Immature natural killer cell (primary cell): Measurements from ENCODE around the gene FAM20A. TPM values are rescaled to one million over a fixed set of nuclear protein-coding genes. Genes with fewer than 3 reads are reported as not detected.

Source experiments
- DNase-seq, 3 donors: peaks; one replicate each; pipeline ENCODE4 v3.0.0; 2022; ENCODE audit warnings: mixed read lengths in 1 of 3
- H3K27ac Mint-ChIP-seq, 6 donors: one replicate each; pipeline ENCODE4 v1.8.0; 2020; ENCODE audit warnings: mixed read lengths in 6 of 6, mild to moderate bottlenecking in 5 of 6, inconsistent platforms in 4 of 6, moderate library complexity in 3 of 6
- H3K27me3 Mint-ChIP-seq, 3 donors: one replicate each; pipeline ENCODE4 v1.8.0; 2020 to 2021; ENCODE audit warnings: low read depth in 3 of 3, mild to moderate bottlenecking in 3 of 3, mixed read lengths in 3 of 3, moderate library complexity in 3 of 3, inconsistent platforms in 1 of 3
- H3K36me3 Mint-ChIP-seq, 3 donors: one replicate each; pipeline ENCODE4 v1.8.0; 2020; ENCODE audit warnings: mixed read lengths in 3 of 3, inconsistent platforms in 2 of 3, mild to moderate bottlenecking in 2 of 3
- H3K4me1 Mint-ChIP-seq, 2 donors: one replicate each; pipeline ENCODE4 v1.8.0; 2020; ENCODE audit warnings: inconsistent platforms in 2 of 2, mild to moderate bottlenecking in 2 of 2, mixed read lengths in 2 of 2, moderate library complexity in 1 of 2
- H3K4me3 Mint-ChIP-seq, 5 donors: one replicate each; pipeline ENCODE4 v1.8.0; 2020; ENCODE audit warnings: mild to moderate bottlenecking in 5 of 5, mixed read lengths in 5 of 5, inconsistent platforms in 3 of 5, moderate library complexity in 3 of 5
- H3K9me3 Mint-ChIP-seq, 6 donors: one replicate each; pipeline ENCODE4 v1.8.0; 2020; ENCODE audit warnings: mild to moderate bottlenecking in 6 of 6, mixed read lengths in 6 of 6, inconsistent platforms in 4 of 6, moderate library complexity in 3 of 6
- polyA plus RNA-seq, 3 donors: library from polyadenylated mRNA; unstranded; fragments of 300-500 nt; fragmentation: Illumina TruSeq; gene quantifications; one replicate each; pipeline ENCODE4 v1.2.3, GENCODE V29; 2021

Gene FAM20A
- polyA plus RNA-seq: not detected

- Mint-ChIP-seq H3K9me3 (peaks cover 0 to 2% (median 0%) of the 10 kb centered on the region in 6 donors), H3K4me3 (peak within 1 kb of the TSS; percentile 30 to 61 (median 36)), H3K27me3 (peaks cover 4 to 41% (median 17%) of the 10 kb centered on the region in 3 donors), H3K36me3 (peaks cover 0 to 3% (median 0%) of the 10 kb centered on the region in 3 donors), H3K4me1 (peaks cover 8 to 11% of the 10 kb centered on the region in 2 donors), H3K27ac (no peak within 1 kb of the TSS)
- DNase-seq: no peak
These were observed at the start of gene FAM20A for GRCh38 chr17:68600931-68601564. Gene FAM20A, minus strand, starts transcription at chr17:68601367. Its CDS starts 701 bp downstream, at chr17:68600666.

- Mint-ChIP-seq H3K27ac (no peak overlapping the region), H3K4me3 (no peak overlapping the region), H3K9me3 (peaks cover 0 to 5% (median 0%) of the 10 kb centered on the region in 6 donors), H3K36me3 (peaks cover 0 to 4% (median 0%) of the 10 kb centered on the region in 3 donors), H3K4me1 (no peaks in the 10 kb centered on the region), H3K27me3 (peaks cover 0 to 9% (median 0%) of the 10 kb centered on the region in 3 donors)
- DNase-seq: no peak
These were observed 48.2 kb upstream of the FAM20A start for GRCh38 chr17:68649324-68649723.

- no peaks in the 10 kb centered on the region for H3K4me1 Mint-ChIP-seq
- no peak overlapping the region for H3K27ac Mint-ChIP-seq
- DNase-seq: no peak
- peaks cover 0 to 12% (median 0%) of the 10 kb centered on the region in 3 donors for H3K27me3 Mint-ChIP-seq
- H3K36me3 Mint-ChIP-seq: peaks cover 0 to 4% (median 0%) of the 10 kb centered on the region in 3 donors
- H3K4me3 Mint-ChIP-seq: no peak overlapping the region
- peaks cover 0 to 5% (median 0%) of the 10 kb centered on the region in 6 donors for H3K9me3 Mint-ChIP-seq
These were observed 45.7 kb upstream of the FAM20A start for GRCh38 chr17:68646626-68647526.

DNA sequence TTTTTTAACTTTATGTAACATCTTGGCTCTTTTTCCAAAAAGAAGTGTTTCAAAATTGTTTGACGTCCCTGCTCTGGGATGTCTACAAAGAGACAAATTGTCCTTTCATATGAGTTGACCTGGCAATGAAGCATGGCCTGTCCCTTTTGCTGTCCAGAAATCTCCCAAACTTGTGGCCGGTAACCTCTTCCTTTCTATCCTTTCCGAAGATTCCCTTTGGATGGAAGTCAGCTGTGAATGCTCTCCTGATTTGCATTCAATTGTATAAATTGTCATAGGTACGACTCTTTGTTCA is 40.9 kb upstream of the FAM20A start:
- no peaks in the 10 kb centered on the region for H3K36me3 Mint-ChIP-seq
- no peak overlapping the region for H3K4me3 Mint-ChIP-seq
- H3K27ac Mint-ChIP-seq: no peak overlapping the region
- no peaks in the 10 kb centered on the region for H3K4me1 Mint-ChIP-seq
- no peaks in the 10 kb centered on the region for H3K9me3 Mint-ChIP-seq
- no peak for DNase-seq
- peaks cover 0 to 20% (median 4%) of the 10 kb centered on the region in 3 donors for H3K27me3 Mint-ChIP-seq

DNA sequence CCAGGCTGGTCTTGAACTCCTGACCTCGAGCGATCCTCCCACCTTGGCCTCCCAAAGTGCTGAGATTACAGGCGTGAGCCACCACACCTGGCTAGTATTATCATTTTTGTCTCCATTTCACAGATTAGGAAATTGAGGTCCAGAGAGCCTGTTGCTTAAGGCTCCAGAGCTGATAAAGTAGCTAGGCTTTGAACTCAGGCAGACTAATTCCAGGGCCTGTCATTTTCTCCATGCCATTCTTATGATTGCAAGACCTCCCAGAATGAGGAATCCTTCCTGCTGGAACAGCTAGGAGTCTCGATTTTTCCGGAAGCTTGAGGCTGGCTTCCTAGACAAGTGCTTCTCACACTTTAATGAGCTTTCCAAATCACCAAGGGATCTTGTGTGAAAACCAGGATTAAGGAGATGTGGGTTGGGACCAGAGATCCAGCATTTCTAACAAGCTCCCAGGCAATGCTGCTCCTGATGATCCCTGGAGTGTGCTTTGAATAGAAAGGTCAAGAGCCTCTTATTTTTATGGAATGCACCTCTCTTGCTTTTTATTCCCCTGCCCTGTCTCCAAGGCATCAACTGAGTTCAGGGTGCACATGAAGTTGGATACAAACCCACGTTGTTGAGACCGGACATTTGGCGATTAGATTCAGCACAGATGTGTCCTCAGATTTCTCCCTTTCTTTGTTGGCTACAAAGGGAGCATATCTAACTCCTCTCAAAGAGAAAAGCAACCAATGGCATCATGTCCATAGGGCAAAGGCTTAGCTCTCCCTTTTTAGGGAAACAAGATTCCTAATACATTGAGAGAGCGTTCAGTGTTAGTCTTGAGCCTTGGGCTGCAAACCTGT is 40.3 kb upstream of the FAM20A start:
- Mint-ChIP-seq H3K36me3 (no peaks in the 10 kb centered on the region), H3K4me3 (no peak overlapping the region), H3K27me3 (peaks cover 0 to 23% (median 6%) of the 10 kb centered on the region in 3 donors), H3K4me1 (no peaks in the 10 kb centered on the region), H3K9me3 (no peaks in the 10 kb centered on the region), H3K27ac (no peak overlapping the region)
- no peak for DNase-seq

DNA sequence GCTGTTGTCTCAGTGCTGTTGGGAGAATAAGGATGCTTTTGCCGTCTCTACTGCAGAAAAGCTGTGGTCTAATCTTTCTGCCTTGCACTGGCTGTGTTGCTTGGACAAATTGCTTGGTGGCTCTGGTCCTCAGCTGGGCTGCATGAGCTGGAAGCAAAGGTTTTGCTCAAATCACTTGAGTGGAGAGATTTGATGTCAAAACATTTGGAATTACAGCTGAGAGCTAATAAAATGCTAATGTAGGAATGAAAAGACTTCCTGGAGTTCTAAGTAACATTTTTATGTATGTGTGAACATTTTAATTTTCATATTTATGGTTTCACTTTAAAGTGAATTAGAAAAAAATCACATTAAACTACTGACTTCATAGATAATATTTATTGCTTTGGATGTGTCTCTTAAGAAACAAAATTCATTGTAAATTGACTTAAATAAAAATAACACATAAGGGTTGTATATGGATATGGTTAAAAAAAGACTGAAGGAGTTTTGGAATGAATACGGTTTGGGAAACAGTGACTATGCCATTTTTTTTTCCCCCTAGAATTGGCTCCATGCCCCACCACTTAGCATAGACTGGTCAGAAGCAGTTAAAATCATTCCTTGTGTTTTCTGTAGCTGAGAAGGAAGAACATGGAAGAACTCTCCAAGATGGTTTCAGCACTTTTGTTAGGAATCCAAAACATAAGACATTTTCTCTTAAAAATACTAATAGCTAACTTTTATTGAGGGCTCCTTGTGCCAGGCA is 39.2 kb upstream of the FAM20A start:
- Mint-ChIP-seq H3K27me3 (peaks cover 0 to 19% (median 6%) of the 10 kb centered on the region in 3 donors), H3K4me3 (no peak overlapping the region), H3K4me1 (no peaks in the 10 kb centered on the region), H3K36me3 (no peaks in the 10 kb centered on the region), H3K9me3 (no peaks in the 10 kb centered on the region), H3K27ac (no peak overlapping the region)
- DNase-seq: no peak

GRCh38 chr17:68634345-68634876 is 33.2 kb upstream of the FAM20A start:
- no peaks in the 10 kb centered on the region for H3K9me3 Mint-ChIP-seq
- H3K27ac Mint-ChIP-seq: no peak overlapping the region
- DNase-seq: no peak
- H3K4me3 Mint-ChIP-seq: no peak overlapping the region
- H3K27me3 Mint-ChIP-seq: peaks cover 3 to 15% (median 5%) of the 10 kb centered on the region in 3 donors
- no peaks in the 10 kb centered on the region for H3K36me3 Mint-ChIP-seq
- no peaks in the 10 kb centered on the region for H3K4me1 Mint-ChIP-seq

DNA sequence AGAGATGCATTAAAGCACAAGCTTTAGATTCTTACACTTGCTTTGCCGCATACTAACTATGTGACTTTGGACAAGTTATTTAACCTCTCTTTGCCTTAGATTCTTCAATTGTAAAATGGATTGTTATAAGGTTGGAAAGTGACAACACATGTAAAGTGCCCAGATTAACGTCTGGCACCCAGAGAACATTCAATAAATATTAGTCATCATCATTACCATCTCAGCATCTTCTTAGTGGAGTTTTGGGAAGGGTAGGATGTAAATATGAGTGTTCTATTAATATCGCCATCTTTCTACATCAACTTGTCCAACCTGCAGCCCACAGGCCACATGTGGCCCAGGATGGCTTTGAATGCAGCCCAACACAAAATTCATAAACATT is 27.4 kb upstream of the FAM20A start:
- Mint-ChIP-seq H3K4me1 (no peaks in the 10 kb centered on the region), H3K36me3 (no peaks in the 10 kb centered on the region), H3K4me3 (no peak overlapping the region), H3K27ac (no peak overlapping the region), H3K27me3 (peaks cover 1 to 9% (median 7%) of the 10 kb centered on the region in 3 donors), H3K9me3 (peaks cover 0 to 3% (median 0%) of the 10 kb centered on the region in 6 donors)
- DNase-seq: no peak

DNA sequence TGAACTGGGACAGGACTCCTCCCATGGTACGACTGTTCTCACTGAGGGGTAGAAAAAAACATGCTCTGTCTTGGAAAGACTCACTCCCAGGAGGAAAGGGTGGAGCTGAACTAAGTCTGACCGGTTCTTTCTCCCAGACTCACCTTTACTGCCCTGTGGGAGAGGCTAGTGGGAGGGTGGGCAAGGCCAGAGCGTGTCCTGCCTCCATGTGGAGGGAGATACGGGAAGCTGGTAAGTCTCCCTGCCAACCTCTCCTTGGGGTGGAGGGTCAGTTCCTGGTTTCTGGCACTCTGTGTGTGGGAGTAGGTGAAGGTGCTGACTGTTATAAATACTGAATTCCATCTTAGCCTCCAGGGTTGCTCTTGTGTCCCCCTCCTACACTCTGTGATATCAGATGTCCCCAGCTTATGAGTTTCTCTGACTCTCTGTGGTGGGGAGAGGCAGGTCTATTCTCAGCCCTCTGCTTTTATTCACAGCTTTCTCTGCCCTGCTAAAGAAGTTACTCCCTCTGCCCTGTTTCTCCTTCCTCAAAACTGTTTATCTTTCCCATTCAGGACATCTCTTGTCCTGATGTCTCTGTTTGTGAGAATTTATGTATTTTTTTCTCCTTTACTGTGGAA is 26.9 kb upstream of the FAM20A start:
- Mint-ChIP-seq H3K9me3 (peaks cover 0 to 3% (median 0%) of the 10 kb centered on the region in 6 donors), H3K36me3 (no peaks in the 10 kb centered on the region), H3K4me1 (no peaks in the 10 kb centered on the region), H3K4me3 (no peak overlapping the region), H3K27ac (no peak overlapping the region), H3K27me3 (peaks cover 3 to 7% (median 6%) of the 10 kb centered on the region in 3 donors)
- DNase-seq: no peak

DNA sequence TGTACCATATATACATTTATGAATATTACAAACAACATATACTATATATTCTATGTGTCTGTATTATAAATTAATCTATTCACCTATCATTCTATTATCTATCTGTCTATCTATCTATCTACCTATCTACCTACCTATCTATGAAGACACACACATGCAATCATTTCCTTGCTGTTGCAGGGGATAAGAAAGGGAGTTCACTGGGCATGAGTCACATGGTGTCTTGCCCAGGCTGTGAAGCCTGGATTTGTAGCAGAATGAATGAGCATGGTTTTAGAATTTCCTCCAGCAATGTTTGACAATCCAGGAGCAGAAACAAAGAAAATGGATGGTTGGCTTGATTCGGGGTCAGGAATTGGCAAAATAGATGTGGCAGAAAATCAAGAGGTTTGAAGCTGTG is 23.2 kb upstream of the FAM20A start:
- Mint-ChIP-seq H3K27me3 (peaks cover 3 to 14% (median 5%) of the 10 kb centered on the region in 3 donors), H3K4me3 (no peak overlapping the region), H3K27ac (no peak overlapping the region), H3K36me3 (peaks cover 0 to 5% (median 0%) of the 10 kb centered on the region in 3 donors), H3K4me1 (no peaks in the 10 kb centered on the region), H3K9me3 (peaks cover 0 to 3% (median 0%) of the 10 kb centered on the region in 6 donors)
- no peak for DNase-seq

DNA sequence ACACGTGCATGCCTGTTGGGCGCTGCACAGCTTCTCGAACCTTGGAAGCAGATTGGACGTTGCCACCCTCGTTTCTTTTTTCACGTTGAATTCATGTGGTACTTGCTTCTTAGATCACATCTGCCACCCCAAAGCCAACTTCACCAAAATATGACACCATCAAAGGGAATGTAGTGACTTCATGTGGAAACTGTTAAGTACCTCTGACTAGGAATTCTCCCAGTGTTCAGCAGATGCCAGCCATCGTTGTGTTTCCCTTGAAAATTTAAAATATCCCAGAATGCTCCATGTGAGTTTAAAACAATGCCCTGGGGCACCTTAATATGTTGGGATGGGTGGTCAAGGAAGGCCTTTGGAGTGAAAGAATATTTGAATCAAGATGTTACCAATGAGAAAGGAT is 22.6 kb upstream of the FAM20A start:
- Mint-ChIP-seq H3K27ac (no peak overlapping the region), H3K36me3 (peaks cover 0 to 5% (median 0%) of the 10 kb centered on the region in 3 donors), H3K4me1 (no peaks in the 10 kb centered on the region), H3K27me3 (peaks cover 3 to 11% (median 7%) of the 10 kb centered on the region in 3 donors), H3K4me3 (no peak overlapping the region), H3K9me3 (peaks cover 0 to 7% (median 0%) of the 10 kb centered on the region in 6 donors)
- no peak for DNase-seq

DNA sequence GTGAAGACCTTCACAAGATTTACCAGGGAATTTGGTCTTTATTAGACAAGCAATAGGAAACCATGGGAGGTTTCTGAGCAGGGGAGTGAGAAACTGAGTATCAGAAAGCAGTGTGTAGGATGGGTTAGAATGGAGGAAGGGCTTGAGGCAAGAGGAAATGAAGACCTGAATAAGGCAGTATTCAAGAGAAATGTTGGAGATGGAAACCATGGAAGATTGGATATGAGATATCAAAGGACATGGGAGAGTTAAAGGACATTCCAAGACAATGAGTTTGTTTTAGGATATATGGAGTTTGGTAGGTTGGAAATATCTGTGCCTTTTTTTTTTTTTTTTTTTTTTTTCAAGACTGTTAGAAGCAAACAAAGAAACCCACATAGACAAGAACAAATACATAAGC is 21.3 kb upstream of the FAM20A start:
- Mint-ChIP-seq H3K9me3 (peaks cover 0 to 6% (median 0%) of the 10 kb centered on the region in 6 donors), H3K36me3 (peaks cover 0 to 5% (median 0%) of the 10 kb centered on the region in 3 donors), H3K27me3 (peaks cover 3 to 13% (median 12%) of the 10 kb centered on the region in 3 donors), H3K4me3 (no peak overlapping the region), H3K27ac (no peak overlapping the region), H3K4me1 (no peaks in the 10 kb centered on the region)
- DNase-seq: no peak
